Ovary (tissue), 9 donors: ENCODE data around the gene DOCK8. TPM values are rescaled to one million over a fixed set of nuclear protein-coding genes. Genes with fewer than 3 reads are reported as not detected.
A peak's percentile ranks its signal among the peaks of the same experiment; 100 is the strongest.

Experiments
- DNase-seq, 5 donors: peaks; one replicate each; pipeline ENCODE4 v3.0.0-alpha.2; 2019 to 2020
- H3K27ac ChIP-seq, 2 donors: fragments of 200-600 bp; one replicate each; pipeline versions ENCODE4 v1.5.1 to v1.8.0; 2019 to 2022
- H3K27me3 ChIP-seq: fragments of 200-600 bp; one replicate; pipeline ENCODE4 v1.8.0; 2022
- H3K36me3 ChIP-seq: fragments of 200-600 bp; sonication (generic); one replicate; pipeline ENCODE4 v1.5.1; 2019
- H3K4me1 ChIP-seq: one replicate; pipeline ENCODE4 v1.8.1; 2013; ENCODE audit warnings: mild to moderate bottlenecking, moderate library complexity; ENCODE audit not compliant: insufficient read depth
- H3K4me3 ChIP-seq: fragments of 200-600 bp; sonication (generic); one replicate; pipeline ENCODE4 v1.5.1; 2017
- H3K9me3 ChIP-seq, 2 donors: fragments of 200-600 bp in 1 of 2; sonication (generic) in 1 of 2; one replicate each; pipeline versions ENCODE4 v1.5.1 to v1.8.1; 2013 to 2019; ENCODE audit warnings: mild to moderate bottlenecking in 1 of 2, moderate library complexity in 1 of 2
- EP300 ChIP-seq: sonication (generic); formaldehyde crosslinking; IDR thresholded peaks from one replicate; pipeline ENCODE4 v1.6.1; 2017; ENCODE audit warnings: antibody characterized with exemption
- POLR2A ChIP-seq: fragments of 450-650 bp; IDR thresholded peaks from one replicate; pipeline ENCODE4 v1.6.1; 2017; ENCODE audit warnings: antibody characterized with exemption, mild to moderate bottlenecking, moderate library complexity
- WGBS, 3 donors: extraction: QIAGEN DNeasy Blood & Tissue Kit in 1 of 3; methylation state at CpG; one replicate each; pipeline versions ENCODE4 v1.1.5 to v1.1.7; 2013 to 2017; 5-methylcytosine and 5-hydroxymethylcytosine counted together
- intact Hi-C, 4 donors: fragments of 100-400 bp; cut with DNase I; formaldehyde crosslinking; loops; one replicate each; pipeline versions ENCODE4 v1.11.0 to v1.15.1; 2022 to 2023
- polyA plus RNA-seq, 2 donors: library from polyadenylated mRNA; stranded (reverse); fragments of 200-250 nt in 1 of 2; fragments of 350-450 nt in 1 of 2; fragmentation: Illumina TruSeq in 1 of 2; extraction: RNeasy Lipid Tissue Mini Kit (QIAGEN cat#74804) in 1 of 2; gene quantifications; one replicate each; pipeline ENCODE4 v1.2.3, GENCODE V29; 2013 to 2014
- total RNA-seq, 7 donors: library from RNA; depleted of rRNA in 2 of 7; stranded (reverse); fragments of >200 nt in 2 of 7; fragmentation: NEBNext Ultra II Directional in 3 of 7; extraction: Animal tissue kit (Norgen Biotek cat#: 25700) in 3 of 7; gene quantifications; one replicate each; pipeline versions ENCODE4 v1.1.0 to v1.2.4, GENCODE V29; 2016 to 2023
- TF ChIP-seq, protein P1 (sequence below), 3 donors: fragments of 450-650 bp in 2 of 3; fragments of 200-600 bp in 1 of 3; IDR thresholded peaks; one replicate each; pipeline versions ENCODE4 v1.5.1 to v1.8.0; 2016 to 2022; ENCODE audit warnings: antibody characterized with exemption in 3 of 3, mild to moderate bottlenecking in 1 of 3
- donor health status: DM: no; HTN: no; CAD: no; lungs with moderate emphysema.
- donor health status: DM: no; HTN: no; CAD: no.
- donor health status: Bipolar disorder and iron deficiency.
- donor health status: DM: yes; HTN: yes; CAD: no.
- donor health status: DM: no; HTN: no; CAD: no.
- donor health status: DM: yes; HTN: yes; CAD: no.

Gene DOCK8
- total and polyA plus RNA-seq, 9 donors, result 1.4 to 12.2 (median 7.3) TPM

- no peaks in the 10 kb centered on the region for H3K9me3 ChIP-seq
- no peak for DNase-seq
- no peaks in the 10 kb centered on the region for H3K4me1 ChIP-seq
- no peaks in the 10 kb centered on the region for H3K27me3 ChIP-seq
- H3K4me3 ChIP-seq, result no peak overlapping the region
- intact Hi-C loops, result loop anchor here in 2 of 4 donors (10.0 kb wide), 2 partner anchors 63 to 387 kb away; no protein-coding TSS in a partner anchor
- WGBS, 3 donors, result 32 to 43% (median 40%) methylated on average over 6 of the region's 6 CpGs
- TF ChIP-seq EP300, result no peak
- TF ChIP-seq, protein P1, sequence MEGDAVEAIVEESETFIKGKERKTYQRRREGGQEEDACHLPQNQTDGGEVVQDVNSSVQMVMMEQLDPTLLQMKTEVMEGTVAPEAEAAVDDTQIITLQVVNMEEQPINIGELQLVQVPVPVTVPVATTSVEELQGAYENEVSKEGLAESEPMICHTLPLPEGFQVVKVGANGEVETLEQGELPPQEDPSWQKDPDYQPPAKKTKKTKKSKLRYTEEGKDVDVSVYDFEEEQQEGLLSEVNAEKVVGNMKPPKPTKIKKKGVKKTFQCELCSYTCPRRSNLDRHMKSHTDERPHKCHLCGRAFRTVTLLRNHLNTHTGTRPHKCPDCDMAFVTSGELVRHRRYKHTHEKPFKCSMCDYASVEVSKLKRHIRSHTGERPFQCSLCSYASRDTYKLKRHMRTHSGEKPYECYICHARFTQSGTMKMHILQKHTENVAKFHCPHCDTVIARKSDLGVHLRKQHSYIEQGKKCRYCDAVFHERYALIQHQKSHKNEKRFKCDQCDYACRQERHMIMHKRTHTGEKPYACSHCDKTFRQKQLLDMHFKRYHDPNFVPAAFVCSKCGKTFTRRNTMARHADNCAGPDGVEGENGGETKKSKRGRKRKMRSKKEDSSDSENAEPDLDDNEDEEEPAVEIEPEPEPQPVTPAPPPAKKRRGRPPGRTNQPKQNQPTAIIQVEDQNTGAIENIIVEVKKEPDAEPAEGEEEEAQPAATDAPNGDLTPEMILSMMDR (IDR thresholded peaks at IDR 0.05), result no peak
- TF ChIP-seq POLR2A, result no peak
- H3K27ac ChIP-seq, result no peak overlapping the region
- no peaks in the 10 kb centered on the region for H3K36me3 ChIP-seq
These were observed 163.6 kb downstream of the DOCK8 start for GRCh38 chr9:378263-378662.

GRCh38 chr9:382383-382782, 167.7 kb downstream of the DOCK8 start:
- TF ChIP-seq EP300, result no peak
- TF ChIP-seq, protein P1 (IDR thresholded peaks at IDR 0.05), result no peak
- TF ChIP-seq POLR2A, result no peak
- Histone ChIP-seq H3K4me1 (no peaks in the 10 kb centered on the region), H3K27me3 (no peaks in the 10 kb centered on the region), H3K27ac (no peak overlapping the region), H3K9me3 (no peaks in the 10 kb centered on the region), H3K4me3 (no peak overlapping the region), H3K36me3 (no peaks in the 10 kb centered on the region)
- intact Hi-C loops, result loop anchor here in 2 of 4 donors (10.0 kb wide), 3 partner anchors 232 to 622 kb away; no protein-coding TSS in a partner anchor
- DNase-seq, result no peak
- 88 to 92% (median 89%) methylated on average over 11 of the region's 11 CpGs for WGBS, 3 donors

DNA sequence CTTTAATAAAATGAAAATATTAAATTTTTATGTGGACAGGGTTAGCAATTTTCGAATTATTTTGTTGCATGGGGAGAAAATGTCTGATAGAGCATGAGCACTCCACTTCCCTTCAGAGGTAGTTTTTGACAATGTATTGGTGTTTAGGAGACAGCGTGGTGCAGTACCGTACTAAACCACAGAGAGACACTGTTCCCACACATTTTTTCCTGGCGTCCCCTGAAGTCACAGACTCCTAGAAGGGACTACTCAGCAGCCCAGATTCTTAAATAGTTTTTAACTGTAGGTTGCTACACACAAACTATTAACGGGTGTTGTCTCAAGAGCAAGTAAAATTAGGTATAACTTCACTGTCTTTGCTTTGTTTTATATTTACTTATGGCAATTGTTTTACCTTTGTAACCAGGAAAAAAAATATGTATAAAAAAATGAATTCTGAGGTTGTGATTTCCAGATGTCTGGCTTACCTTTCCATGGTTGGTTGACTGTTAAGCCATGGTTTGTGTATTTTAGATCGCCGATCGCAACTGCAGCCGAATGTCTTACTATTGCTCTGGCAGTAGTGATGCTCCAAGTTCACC, 171.2 kb downstream of the DOCK8 start:
- TF ChIP-seq POLR2A, result no peak
- TF ChIP-seq, protein P1 (IDR thresholded peaks at IDR 0.05), result peak in 2 of 3 donors; percentile 68 to 81
- no peak for TF ChIP-seq EP300
- Histone ChIP-seq H3K27ac (no peak overlapping the region), H3K4me3 (no peak overlapping the region), H3K36me3 (no peaks in the 10 kb centered on the region), H3K4me1 (no peaks in the 10 kb centered on the region), H3K9me3 (no peaks in the 10 kb centered on the region), H3K27me3 (no peaks in the 10 kb centered on the region)
- WGBS, 3 donors, result 37 to 47% (median 40%) methylated on average over 9 of the region's 9 CpGs
- peak; percentile 12 to 60 (median 30) for DNase-seq
- intact Hi-C loops, result loop anchor here in 2 of 4 donors (10.0 kb wide), 3 partner anchors 229 to 619 kb away; no protein-coding TSS in a partner anchor

DNA sequence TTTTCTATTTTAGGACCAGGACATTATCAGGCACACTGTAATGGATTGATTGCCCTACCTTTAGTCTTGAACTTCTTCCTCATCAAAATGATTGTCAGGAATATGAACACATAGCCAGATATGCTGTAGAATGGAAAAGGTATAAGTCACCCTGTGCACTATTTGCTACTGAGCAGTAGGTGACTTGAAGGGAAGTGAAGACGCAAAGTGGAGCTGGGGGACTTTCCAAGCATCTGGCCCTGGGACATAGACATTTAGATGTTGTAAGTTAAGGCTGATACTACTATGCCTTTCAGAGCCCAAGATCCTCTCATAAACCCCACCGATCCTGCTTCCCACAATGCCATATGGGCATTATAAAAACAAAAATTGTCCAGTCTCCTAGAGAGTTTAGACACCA, 174.5 kb downstream of the DOCK8 start:
- DNase-seq, result no peak
- no peaks in the 10 kb centered on the region for H3K36me3 ChIP-seq
- no peak overlapping the region for H3K4me3 ChIP-seq
- H3K4me1 ChIP-seq, result no peaks in the 10 kb centered on the region
- no peak overlapping the region for H3K27ac ChIP-seq
- WGBS, 3 donors, result 90 to 92% (median 90%) methylated on average over 2 of the region's 2 CpGs
- no peaks in the 10 kb centered on the region for H3K27me3 ChIP-seq
- H3K9me3 ChIP-seq, result no peaks in the 10 kb centered on the region
- intact Hi-C loops, result loop anchor here in 2 of 4 donors (10.0 kb wide), 3 partner anchors 226 to 616 kb away; no protein-coding TSS in a partner anchor
- TF ChIP-seq, protein P1 (IDR thresholded peaks at IDR 0.05), result no peak
- TF ChIP-seq EP300 (no peak), POLR2A (no peak)
